Measurements from ENCODE around the gene MEFV. TPM values are rescaled to one million over a fixed set of nuclear protein-coding genes. Genes with fewer than 3 reads are reported as not detected.
"Not testable (repeated sequence)": the region's sequence is repeated elsewhere in the genome, so short reads cannot be mapped to it uniquely, and the experiment has no call there.

MEFV gene
- polyA plus RNA-seq, 1 donor = 0.40 TPM

DNA sequence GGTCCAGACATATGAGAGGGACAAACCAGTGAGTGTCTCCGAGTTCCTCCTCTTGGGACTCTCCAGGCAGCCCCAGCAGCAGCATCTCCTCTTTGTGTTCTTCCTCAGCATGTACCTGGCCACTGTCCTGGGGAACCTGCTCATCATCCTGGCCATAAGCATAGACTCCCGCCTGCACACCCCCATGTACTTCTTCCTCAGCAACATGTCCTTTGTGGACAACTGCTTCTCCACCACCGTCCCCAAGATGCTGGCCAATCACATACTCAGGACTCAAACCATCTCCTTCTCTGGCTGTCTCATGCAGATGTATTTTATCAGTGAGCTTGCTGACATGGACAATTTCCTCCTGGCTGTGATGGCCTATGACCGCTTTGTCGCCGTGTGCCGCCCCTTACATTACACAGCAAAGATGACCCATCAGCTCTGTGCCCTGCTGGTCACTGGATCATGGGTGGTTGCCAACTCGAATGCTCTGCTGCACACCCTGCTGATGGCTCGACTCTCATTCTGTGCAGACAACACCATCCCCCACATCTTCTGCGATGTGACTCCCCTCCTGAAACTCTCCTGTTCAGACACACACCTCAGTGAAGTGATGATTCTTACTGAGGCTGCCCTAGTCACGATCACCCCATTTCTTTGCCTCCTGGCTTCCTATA is 40.7 kb downstream of the MEFV start:
- no peak for DNase-seq

GRCh38 chr16:3214904-3215600 is 41.4 kb downstream of the MEFV start:
- no peak for DNase-seq

DNA sequence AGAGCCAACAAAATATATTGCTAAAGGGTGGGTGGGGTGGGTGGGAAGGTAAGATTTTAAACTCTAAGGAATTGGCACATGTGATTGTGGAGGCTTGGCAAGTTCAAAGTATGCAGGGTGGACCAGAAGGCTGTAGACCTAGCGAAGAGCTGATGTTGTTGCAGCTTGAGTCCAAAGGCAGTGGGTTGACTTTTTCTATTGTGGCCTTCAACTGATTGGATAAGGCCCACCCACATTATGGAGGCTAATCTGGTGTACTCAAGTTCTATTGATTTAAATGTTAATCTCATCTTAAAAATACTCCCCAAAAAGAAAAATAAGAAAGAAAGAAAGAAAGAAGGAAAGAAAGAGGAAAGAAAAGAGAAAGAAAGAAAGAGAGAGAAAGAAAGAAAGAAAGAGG is 43.9 kb downstream of the MEFV start:
- DNase-seq = no peak

GRCh38 chr16:3212006-3212405 is 44.4 kb downstream of the MEFV start:
- no peak for DNase-seq

- no peak for DNase-seq
These were observed 49.1 kb downstream of the MEFV start for GRCh38 chr16:3207086-3207953.

DNA sequence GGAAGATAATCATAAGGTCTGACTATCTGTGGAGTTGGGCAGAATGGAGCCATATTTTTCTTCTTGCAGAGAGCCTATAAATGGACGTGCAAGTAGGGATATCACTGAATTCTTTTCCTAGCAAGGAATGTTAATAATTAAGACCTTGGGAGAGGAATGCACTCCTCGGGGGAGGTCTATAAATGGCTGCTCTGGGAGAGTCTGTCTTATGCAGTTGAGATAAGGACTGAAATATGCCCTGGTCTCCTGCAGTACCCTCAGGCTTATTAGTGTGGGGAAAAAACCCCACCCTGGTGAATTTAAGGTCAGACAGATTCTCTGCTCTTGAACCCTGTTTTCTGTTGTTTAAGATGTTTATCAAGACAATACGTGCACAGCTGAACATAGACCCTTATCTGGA is 50.5 kb downstream of the MEFV start:
- DNase-seq = not testable (repeated sequence)

GRCh38 chr16:3202903-3203539 is 53.4 kb downstream of the MEFV start:
- DNase-seq = no peak

- no peak for DNase-seq
These were observed 57.9 kb downstream of the MEFV start for GRCh38 chr16:3198334-3199072.

DNA sequence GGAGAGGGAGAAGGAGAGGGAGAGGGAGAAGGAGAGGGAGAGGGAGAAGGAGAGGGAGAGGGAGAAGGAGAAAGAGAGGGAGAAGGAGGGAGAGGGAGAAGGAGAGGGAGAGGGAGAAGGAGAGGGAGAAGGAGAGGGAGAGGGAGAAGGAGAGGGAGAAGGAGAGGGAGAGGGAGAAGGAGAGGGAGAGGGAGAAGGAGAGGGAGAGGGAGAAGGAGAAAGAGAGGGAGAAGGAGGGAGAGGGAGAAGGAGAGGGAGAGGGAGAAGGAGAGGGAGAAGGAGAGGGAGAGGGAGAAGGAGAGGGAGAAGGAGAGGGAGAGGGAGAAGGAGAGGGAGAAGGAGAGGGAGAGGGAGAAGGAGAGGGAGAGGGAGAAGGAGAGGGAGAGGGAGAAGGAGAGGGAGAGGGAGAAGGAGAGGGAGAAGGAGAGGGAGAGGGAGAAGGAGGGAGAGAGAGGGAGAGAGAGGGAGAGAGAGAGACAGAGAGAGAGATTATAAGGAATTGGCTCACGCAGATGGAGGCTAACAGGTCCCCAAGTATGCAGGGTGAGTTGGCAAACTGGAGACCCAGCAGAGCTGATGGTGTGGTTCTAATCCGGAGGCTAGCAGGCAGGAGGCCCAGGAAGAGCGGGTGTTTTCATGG is 58.6 kb downstream of the MEFV start:
- not testable (repeated sequence) for DNase-seq

DNA sequence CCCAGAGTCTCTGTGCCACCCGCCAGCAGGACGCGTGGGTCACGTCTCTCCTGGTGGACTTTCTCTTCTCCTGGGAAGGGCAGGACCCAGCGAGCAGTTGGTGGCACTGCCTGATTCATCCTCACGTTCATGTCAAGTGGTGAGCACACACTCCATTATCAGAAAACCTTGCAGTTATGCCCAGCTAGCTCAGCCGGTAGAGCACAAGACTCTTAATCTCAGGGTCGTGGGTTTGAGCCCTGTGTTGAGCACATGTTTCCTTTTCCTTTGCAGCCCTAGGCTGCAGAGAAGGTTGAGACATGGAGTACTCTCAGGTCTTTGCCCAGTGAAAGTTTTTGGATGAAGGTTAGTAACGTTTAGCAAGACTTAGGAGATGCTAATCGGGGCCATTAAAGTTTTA is 60.5 kb downstream of the MEFV start:
- DNase-seq = no peak

GRCh38 chr16:3194792-3195191 is 61.6 kb downstream of the MEFV start:
- DNase-seq = no peak

DNA sequence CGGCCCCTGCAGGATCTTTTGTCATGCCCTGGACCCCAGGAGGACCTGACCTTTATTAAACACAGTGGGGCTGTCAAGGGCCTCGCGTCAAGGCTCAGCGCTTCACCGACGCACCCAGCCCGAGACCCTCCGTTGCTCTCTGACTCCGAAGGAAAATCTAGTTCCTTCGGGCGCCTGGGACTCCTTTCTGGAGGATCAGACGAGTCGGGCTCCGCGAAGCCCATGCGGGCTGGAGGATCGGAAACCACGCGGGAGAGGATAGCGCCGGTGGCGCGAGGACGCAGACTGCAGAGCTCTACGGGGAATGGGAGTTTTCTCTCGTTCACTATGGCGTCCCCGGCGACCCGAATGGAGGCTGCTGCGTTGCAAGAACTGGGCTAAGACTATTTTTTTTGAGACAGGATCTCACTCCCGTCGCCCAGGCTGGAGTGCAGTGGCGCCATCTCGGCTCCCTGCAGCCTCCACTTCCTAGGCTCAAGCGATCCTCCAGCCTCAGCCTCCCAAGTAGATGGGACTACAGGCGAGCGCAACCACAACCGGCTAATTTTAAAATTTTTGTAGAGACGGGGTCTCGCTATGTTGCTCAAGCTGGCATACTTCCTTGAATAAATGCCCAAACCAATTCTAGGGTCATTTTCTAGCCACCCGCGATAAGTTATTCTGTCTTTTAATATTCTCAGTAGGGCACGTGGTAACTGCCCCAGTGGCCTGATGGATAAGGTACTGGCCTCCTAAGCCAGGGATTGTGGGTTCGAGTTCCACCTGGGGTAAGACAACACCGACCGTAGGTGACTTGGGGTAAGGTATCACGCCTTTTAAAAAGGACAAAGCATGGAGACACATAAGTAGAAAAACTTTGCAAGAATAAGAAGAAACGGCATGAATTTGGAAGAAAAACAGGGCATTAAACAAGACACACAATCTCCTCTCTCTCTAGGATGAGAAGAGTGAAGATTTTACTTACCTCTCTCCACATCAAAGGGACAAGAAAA is 62.9 kb downstream of the MEFV start:
- DNase-seq = no peak

- DNase-seq = no peak
These were observed 63.9 kb downstream of the MEFV start for GRCh38 chr16:3192476-3193019.

Other genes with a start within 250 kb of the MEFV start
- gene CLDN9, start 243.7 kb downstream of the MEFV start, polyA plus RNA-seq (ENCODE audit: insufficient read length) = 2.2 TPM
- gene CLDN6, start 238.4 kb downstream of the MEFV start, polyA plus RNA-seq (ENCODE audit: insufficient read length) = 0.32 TPM
- 42.5 TPM for gene TNFRSF12A, start 236.3 kb downstream of the MEFV start, polyA plus RNA-seq (ENCODE audit: insufficient read length)
- gene HCFC1R1, start 232.7 kb downstream of the MEFV start, polyA plus RNA-seq (ENCODE audit: insufficient read length) = 121 TPM
- gene THOC6, start 232.6 kb downstream of the MEFV start, polyA plus RNA-seq (ENCODE audit: insufficient read length) = 21.8 TPM
- not detected for gene BICDL2, start 219.7 kb downstream of the MEFV start, polyA plus RNA-seq (ENCODE audit: insufficient read length)
- gene MMP25, start 210.1 kb downstream of the MEFV start, polyA plus RNA-seq (ENCODE audit: insufficient read length) = 2.1 TPM
- 161 TPM for gene IL32, start 191.0 kb downstream of the MEFV start, polyA plus RNA-seq (ENCODE audit: insufficient read length)
- 0.34 TPM for gene ZSCAN10, start 157.3 kb downstream of the MEFV start, polyA plus RNA-seq (ENCODE audit: insufficient read length)
- gene ZNF205, start 144.0 kb downstream of the MEFV start, polyA plus RNA-seq (ENCODE audit: insufficient read length) = 15.1 TPM
- 15.5 TPM for gene ZNF213, start 121.6 kb downstream of the MEFV start, polyA plus RNA-seq (ENCODE audit: insufficient read length)
- not detected for gene OR1F1, start 68.4 kb downstream of the MEFV start, polyA plus RNA-seq (ENCODE audit: insufficient read length)
- gene ZNF200, start 21.5 kb downstream of the MEFV start, polyA plus RNA-seq (ENCODE audit: insufficient read length) = 5.9 TPM
- 28.4 TPM for gene ZNF263, start 26.9 kb upstream of the MEFV start, polyA plus RNA-seq (ENCODE audit: insufficient read length)
- gene TIGD7, start 48.8 kb upstream of the MEFV start, polyA plus RNA-seq (ENCODE audit: insufficient read length) = 7.7 TPM
- gene ZNF75A, start 48.9 kb upstream of the MEFV start, polyA plus RNA-seq (ENCODE audit: insufficient read length) = 30.2 TPM
- not detected for gene OR2C1, start 99.3 kb upstream of the MEFV start, polyA plus RNA-seq (ENCODE audit: insufficient read length)
- gene ZSCAN32, start 144.4 kb upstream of the MEFV start, polyA plus RNA-seq (ENCODE audit: insufficient read length) = 9.6 TPM
- 7.8 TPM for gene ZNF174, start 144.6 kb upstream of the MEFV start, polyA plus RNA-seq (ENCODE audit: insufficient read length)
- gene ZNF597, start 186.9 kb upstream of the MEFV start, polyA plus RNA-seq (ENCODE audit: insufficient read length) = 1.8 TPM
- 33.2 TPM for gene NAA60, start 187.0 kb upstream of the MEFV start, polyA plus RNA-seq (ENCODE audit: insufficient read length)
- not detected for gene C16orf90, start 238.9 kb upstream of the MEFV start, polyA plus RNA-seq (ENCODE audit: insufficient read length)
- 17.5 TPM for gene CLUAP1, start 244.4 kb upstream of the MEFV start, polyA plus RNA-seq (ENCODE audit: insufficient read length)

Data from hindlimb muscle (tissue), 1 donor.